ENCODE measurements around the gene MEF2A.

MEF2A gene

GRCh38 chr15:99644913-99645542 is 79.2 kb downstream of the MEF2A start:
- Histone ChIP-seq H3K4me1 (peaks cover 0 to 39% (median 2%) of the 10 kb centered on the region in 4 donors), H3K4me3 (no peak overlapping the region), H3K27ac (no peak overlapping the region), H3K36me3 (peaks cover 0 to 19% (median 11%) of the 10 kb centered on the region in 3 donors), H3K27me3 (no peaks in the 10 kb centered on the region), H3K9me3 (no peaks in the 10 kb centered on the region)
- intact Hi-C loops (cut with DNase I; ENCODE audit: low total_unique reads): no loop called here
- no peak for DNase-seq
- TF ChIP-seq CTCF (IDR thresholded peaks at IDR 0.05): no peak

- no peak for DNase-seq
- no peak for TF ChIP-seq CTCF (IDR thresholded peaks at IDR 0.05)
- Histone ChIP-seq H3K27ac (no peak overlapping the region), H3K27me3 (no peaks in the 10 kb centered on the region), H3K4me3 (no peak overlapping the region), H3K36me3 (peaks cover 0 to 19% (median 11%) of the 10 kb centered on the region in 3 donors), H3K4me1 (peaks cover 0 to 39% (median 2%) of the 10 kb centered on the region in 4 donors), H3K9me3 (no peaks in the 10 kb centered on the region)
- intact Hi-C loops (cut with DNase I; ENCODE audit: low total_unique reads): no loop called here
These were observed 79.8 kb downstream of the MEF2A start for GRCh38 chr15:99645543-99645935.

- no peak overlapping the region for H3K4me3 ChIP-seq
- no peak for DNase-seq
- no peaks in the 10 kb centered on the region for H3K9me3 ChIP-seq
- TF ChIP-seq CTCF (IDR thresholded peaks at IDR 0.05): no peak
- no peaks in the 10 kb centered on the region for H3K27me3 ChIP-seq
- intact Hi-C loops (cut with DNase I; ENCODE audit: low total_unique reads): no loop called here
- peaks cover 0 to 39% (median 2%) of the 10 kb centered on the region in 4 donors for H3K4me1 ChIP-seq
- peaks cover 0 to 18% (median 9%) of the 10 kb centered on the region in 3 donors for H3K36me3 ChIP-seq
- H3K27ac ChIP-seq: no peak overlapping the region
These were observed 80.2 kb downstream of the MEF2A start for GRCh38 chr15:99645951-99646350.

- no peak for DNase-seq
- H3K4me1 ChIP-seq: peaks cover 0 to 2% (median 0%) of the 10 kb centered on the region in 4 donors
- H3K4me3 ChIP-seq: no peak overlapping the region
- no peak overlapping the region for H3K27ac ChIP-seq
- H3K9me3 ChIP-seq: no peaks in the 10 kb centered on the region
- intact Hi-C loops (cut with DNase I; ENCODE audit: low total_unique reads): no loop called here
- TF ChIP-seq CTCF (IDR thresholded peaks at IDR 0.05): no peak
- no peaks in the 10 kb centered on the region for H3K27me3 ChIP-seq
- peaks cover 0 to 11% (median 0%) of the 10 kb centered on the region in 3 donors for H3K36me3 ChIP-seq
These were observed 85.4 kb downstream of the MEF2A start for GRCh38 chr15:99651023-99651807.

GRCh38 chr15:99656205-99656604 is 90.4 kb downstream of the MEF2A start:
- Histone ChIP-seq H3K27me3 (no peaks in the 10 kb centered on the region), H3K4me1 (peaks cover 0 to 12% (median 0%) of the 10 kb centered on the region in 4 donors), H3K27ac (no peak overlapping the region), H3K9me3 (no peaks in the 10 kb centered on the region), H3K4me3 (no peak overlapping the region), H3K36me3 (no peaks in the 10 kb centered on the region)
- TF ChIP-seq CTCF (IDR thresholded peaks at IDR 0.05): no peak
- no peak for DNase-seq
- intact Hi-C loops (cut with DNase I; ENCODE audit: low total_unique reads): no loop called here
